Ovary (tissue), 9 donors: ENCODE data around the gene FUT7. TPM values are rescaled to one million over a fixed set of nuclear protein-coding genes. Genes with fewer than 3 reads are reported as not detected.

ENCODE experiments used
- DNase-seq, 5 donors: peaks; one replicate each; pipeline ENCODE4 v3.0.0-alpha.2; 2019 to 2020
- H3K27ac ChIP-seq, 2 donors: fragments of 200-600 bp; one replicate each; pipeline versions ENCODE4 v1.5.1 to v1.8.0; 2019 to 2022
- H3K27me3 ChIP-seq: fragments of 200-600 bp; one replicate; pipeline ENCODE4 v1.8.0; 2022
- H3K36me3 ChIP-seq: fragments of 200-600 bp; sonication (generic); one replicate; pipeline ENCODE4 v1.5.1; 2019
- H3K4me1 ChIP-seq: one replicate; pipeline ENCODE4 v1.8.1; 2013; ENCODE audit warnings: mild to moderate bottlenecking, moderate library complexity; ENCODE audit not compliant: insufficient read depth
- H3K4me3 ChIP-seq: fragments of 200-600 bp; sonication (generic); one replicate; pipeline ENCODE4 v1.5.1; 2017
- H3K9me3 ChIP-seq, 2 donors: fragments of 200-600 bp in 1 of 2; sonication (generic) in 1 of 2; one replicate each; pipeline versions ENCODE4 v1.5.1 to v1.8.1; 2013 to 2019; ENCODE audit warnings: mild to moderate bottlenecking in 1 of 2, moderate library complexity in 1 of 2
- CTCF ChIP-seq, 3 donors: fragments of 450-650 bp in 2 of 3; fragments of 200-600 bp in 1 of 3; IDR thresholded peaks; one replicate each; pipeline versions ENCODE4 v1.5.1 to v1.8.0; 2016 to 2022; ENCODE audit warnings: antibody characterized with exemption in 3 of 3, mild to moderate bottlenecking in 1 of 3
- EP300 ChIP-seq: sonication (generic); formaldehyde crosslinking; IDR thresholded peaks from one replicate; pipeline ENCODE4 v1.6.1; 2017; ENCODE audit warnings: antibody characterized with exemption
- POLR2A ChIP-seq: fragments of 450-650 bp; IDR thresholded peaks from one replicate; pipeline ENCODE4 v1.6.1; 2017; ENCODE audit warnings: antibody characterized with exemption, mild to moderate bottlenecking, moderate library complexity
- WGBS, 3 donors: extraction: QIAGEN DNeasy Blood & Tissue Kit in 1 of 3; methylation state at CpG; one replicate each; pipeline versions ENCODE4 v1.1.5 to v1.1.7; 2013 to 2017; 5-methylcytosine and 5-hydroxymethylcytosine counted together
- intact Hi-C, 4 donors: fragments of 100-400 bp; cut with DNase I; formaldehyde crosslinking; loops; one replicate each; pipeline versions ENCODE4 v1.11.0 to v1.15.1; 2022 to 2023
- polyA plus RNA-seq, 2 donors: library from polyadenylated mRNA; stranded (reverse); fragments of 200-250 nt in 1 of 2; fragments of 350-450 nt in 1 of 2; fragmentation: Illumina TruSeq in 1 of 2; extraction: RNeasy Lipid Tissue Mini Kit (QIAGEN cat#74804) in 1 of 2; gene quantifications; one replicate each; pipeline ENCODE4 v1.2.3, GENCODE V29; 2013 to 2014
- total RNA-seq, 7 donors: library from RNA; depleted of rRNA in 2 of 7; stranded (reverse); fragments of >200 nt in 2 of 7; fragmentation: NEBNext Ultra II Directional in 3 of 7; extraction: Animal tissue kit (Norgen Biotek cat#: 25700) in 3 of 7; gene quantifications; one replicate each; pipeline versions ENCODE4 v1.1.0 to v1.2.4, GENCODE V29; 2016 to 2023
- donor health status: DM: no; HTN: no; CAD: no; lungs with moderate emphysema.
- donor health status: DM: no; HTN: no; CAD: no.
- donor health status: Bipolar disorder and iron deficiency.
- donor health status: DM: yes; HTN: yes; CAD: no.
- donor health status: DM: no; HTN: no; CAD: no.
- donor health status: DM: yes; HTN: yes; CAD: no.

The FUT7 gene
- total and polyA plus RNA-seq, 9 donors = 0.07 to 0.08 TPM; not detected in 7

- Histone ChIP-seq H3K36me3 (no peaks in the 10 kb centered on the region), H3K4me1 (peaks cover 19% of the 10 kb centered on the region), H3K27ac (no peak overlapping the region), H3K4me3 (no peak overlapping the region), H3K9me3 (no peaks in the 10 kb centered on the region), H3K27me3 (no peaks in the 10 kb centered on the region)
- intact Hi-C loops = no loop called here
- 88 to 92% (median 91%) methylated on average over 9 of the region's 9 CpGs for WGBS, 3 donors
- DNase-seq = no peak
- no peak for TF ChIP-seq EP300
- no peak for TF ChIP-seq POLR2A
- TF ChIP-seq CTCF (IDR thresholded peaks at IDR 0.05) = no peak
Measured at GRCh38 chr9:137058521-137059234, 26.8 kb upstream of the FUT7 start.

- Histone ChIP-seq H3K9me3 (no peaks in the 10 kb centered on the region), H3K4me1 (peaks cover 22% of the 10 kb centered on the region), H3K27ac (no peak overlapping the region), H3K36me3 (no peaks in the 10 kb centered on the region), H3K27me3 (no peaks in the 10 kb centered on the region), H3K4me3 (no peak overlapping the region)
- 69 to 80% (median 78%) methylated on average over 16 of the region's 16 CpGs for WGBS, 3 donors
- intact Hi-C loops = no loop called here
- TF ChIP-seq EP300 = no peak
- no peak for TF ChIP-seq CTCF (IDR thresholded peaks at IDR 0.05)
- no peak for TF ChIP-seq POLR2A
- no peak for DNase-seq
Measured at GRCh38 chr9:137057545-137057944, 25.7 kb upstream of the FUT7 start.

- TF ChIP-seq CTCF (IDR thresholded peaks at IDR 0.05) = no peak
- no peak for TF ChIP-seq POLR2A
- H3K36me3 ChIP-seq = no peaks in the 10 kb centered on the region
- no peak for DNase-seq
- no peak overlapping the region for H3K4me3 ChIP-seq
- H3K4me1 ChIP-seq = peaks cover 22% of the 10 kb centered on the region
- H3K9me3 ChIP-seq = no peaks in the 10 kb centered on the region
- H3K27ac ChIP-seq = no peak overlapping the region
- no peaks in the 10 kb centered on the region for H3K27me3 ChIP-seq
- intact Hi-C loops = no loop called here
- WGBS, 3 donors = 65 to 73% (median 66%) methylated on average over 17 of the region's 17 CpGs
Measured at GRCh38 chr9:137056739-137057415, 25.0 kb upstream of the FUT7 start.

- H3K27me3 ChIP-seq = no peaks in the 10 kb centered on the region
- peak overlapping the region; percentile 62 to 69 for H3K27ac ChIP-seq
- DNase-seq = peak; percentile 96 to 99 (median 99)
- intact Hi-C loops = no loop called here
- H3K4me3 ChIP-seq = no peak overlapping the region
- TF ChIP-seq POLR2A = no peak
- no peak for TF ChIP-seq CTCF (IDR thresholded peaks at IDR 0.05)
- TF ChIP-seq EP300 = no peak
- peaks cover 22% of the 10 kb centered on the region for H3K4me1 ChIP-seq
- H3K36me3 ChIP-seq = no peaks in the 10 kb centered on the region
- WGBS, 3 donors = 2 to 5% (median 4%) methylated on average over 25 to 28 of the region's 28 CpGs
- no peaks in the 10 kb centered on the region for H3K9me3 ChIP-seq
Measured at GRCh38 chr9:137055385-137056364, 23.8 kb upstream of the FUT7 start.
